Activated B cell treated with CpG ODN at 0.5 μM for 24 hours (primary cell): ENCODE measurements around the gene CNTNAP2. TPM values are rescaled to one million over a fixed set of nuclear protein-coding genes. Genes with fewer than 3 reads are reported as not detected.
"Not testable (repeated sequence)": the region's sequence is repeated elsewhere in the genome, so short reads cannot be mapped to it uniquely, and the experiment has no call there.

Source experiments
- ATAC-seq: fragments of 200-7000 bp; cut with Tn5 transposase; one replicate; pipeline ENCODE4 v1.10.0; 2021; ENCODE audit warnings: low read depth, mild to moderate bottlenecking, moderate library complexity
- CTCF ChIA-PET: fragments of 350-600 bp; sonication (Branson Sonifier 250); formaldehyde crosslinking; loops from one replicate; lab custom pipeline; 2021; ENCODE audit warnings: antibody characterized with exemption; lab: Charles Lee
- POLR2A ChIA-PET: fragments of 350-600 bp; sonication (Branson Sonifier 250); formaldehyde crosslinking; loops from one replicate; lab custom pipeline; 2021; ENCODE audit warnings: antibody characterized with exemption; lab: Charles Lee
- DNase-seq: peaks from one replicate; pipeline ENCODE4 v3.0.0; 2022
- H3K27ac Mint-ChIP-seq: one replicate; pipeline ENCODE4 v1.8.0; 2020; ENCODE audit warnings: mixed read lengths
- H3K27me3 Mint-ChIP-seq: one replicate; pipeline ENCODE4 v1.8.0; 2021; ENCODE audit warnings: mixed read lengths
- H3K36me3 Mint-ChIP-seq: one replicate; pipeline ENCODE4 v1.8.0; 2021; ENCODE audit warnings: low read depth, mixed read lengths
- H3K4me1 Mint-ChIP-seq: one replicate; pipeline ENCODE4 v1.8.0; 2021; ENCODE audit warnings: mixed read lengths
- H3K4me3 Mint-ChIP-seq: one replicate; pipeline ENCODE4 v1.8.0; 2020; ENCODE audit warnings: mild to moderate bottlenecking, mixed read lengths
- H3K9me3 Mint-ChIP-seq: one replicate; pipeline ENCODE4 v1.8.0; 2020; ENCODE audit warnings: mixed read lengths
- CTCF ChIP-seq: fragments of 200-600 bp; IDR thresholded peaks from one replicate; pipeline ENCODE4 v1.8.0; 2022; ENCODE audit warnings: antibody characterized with exemption, mild to moderate bottlenecking
- intact Hi-C: fragments of 100-400 bp; cut with micrococcal nuclease; formaldehyde crosslinking; loops from one replicate; pipeline ENCODE4 v1.15.1; 2024
- total RNA-seq: library from RNA; stranded (reverse); gene quantifications from 2 replicates; pipeline ENCODE4 v1.2.3, GENCODE V29; 2022

CNTNAP2 gene
- total RNA-seq, 1 donor from 2014 or later = 0.84 TPM

DNA sequence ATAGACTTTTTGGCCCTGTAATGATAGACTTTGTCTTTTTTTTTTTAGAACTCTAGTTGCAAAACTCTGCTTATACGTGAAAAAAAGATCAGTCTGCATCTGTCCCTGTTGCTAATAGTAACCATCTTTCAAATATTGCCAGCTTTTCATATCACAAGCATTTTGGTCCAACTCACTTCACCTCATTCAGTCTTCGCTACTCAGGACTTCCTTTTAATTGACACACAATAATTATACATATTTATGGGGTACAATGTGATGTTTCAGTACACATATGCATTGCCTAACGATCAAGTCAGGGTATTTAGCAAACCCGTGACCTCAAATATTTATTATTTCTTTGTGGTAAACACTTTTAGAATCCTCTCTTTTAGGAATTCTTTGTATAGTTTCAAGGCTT is 1606.9 kb downstream of the CNTNAP2 start:
- no peak for ATAC-seq
- DNase-seq = no peak
- CTCF ChIA-PET = no interaction called here
- POLR2A ChIA-PET = no interaction called here
- Mint-ChIP-seq H3K27me3 (no peaks in the 10 kb centered on the region), H3K9me3 (no peaks in the 10 kb centered on the region), H3K36me3 (no peaks in the 10 kb centered on the region), H3K27ac (no peak overlapping the region), H3K4me3 (no peak overlapping the region), H3K4me1 (no peaks in the 10 kb centered on the region)
- intact Hi-C loops = no loop called here
- TF ChIP-seq CTCF = no peak

DNA sequence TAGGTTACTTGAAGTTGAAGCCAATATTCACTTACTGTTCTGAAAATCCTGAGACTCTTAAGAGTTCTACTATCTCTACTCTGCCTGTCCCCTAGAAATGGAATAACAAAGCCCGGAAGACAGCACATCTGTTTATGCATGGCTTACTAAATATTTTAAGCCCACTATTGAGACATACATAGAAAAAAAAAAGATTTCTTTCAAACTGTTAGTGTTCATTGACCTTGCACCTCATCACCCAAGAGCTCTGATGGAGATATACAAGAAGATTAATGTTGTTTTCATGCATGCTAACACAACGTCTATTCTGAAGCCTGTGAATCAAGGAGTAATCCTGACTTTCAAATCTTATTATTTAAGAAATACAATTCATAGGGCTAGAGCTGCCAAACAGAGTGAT is 1614.7 kb downstream of the CNTNAP2 start:
- DNase-seq (no peak), ATAC-seq (no peak)
- Mint-ChIP-seq H3K27ac (no peak overlapping the region), H3K4me1 (no peaks in the 10 kb centered on the region), H3K9me3 (no peaks in the 10 kb centered on the region), H3K4me3 (no peak overlapping the region), H3K36me3 (no peaks in the 10 kb centered on the region), H3K27me3 (no peaks in the 10 kb centered on the region)
- CTCF ChIA-PET = no interaction called here
- no peak for TF ChIP-seq CTCF
- intact Hi-C loops = no loop called here
- POLR2A ChIA-PET = no interaction called here

GRCh38 chr7:147737559-147738214 is 1621.1 kb downstream of the CNTNAP2 start:
- H3K9me3 Mint-ChIP-seq, intact Hi-C loops, H3K27me3 Mint-ChIP-seq, H3K4me3 Mint-ChIP-seq, H3K4me1 Mint-ChIP-seq, DNase-seq, H3K36me3 Mint-ChIP-seq, POLR2A ChIA-PET, CTCF ChIA-PET, ATAC-seq, H3K27ac Mint-ChIP-seq: not testable (repeated sequence)

- peaks cover 2% of the 10 kb centered on the region for H3K9me3 Mint-ChIP-seq
- no peak for TF ChIP-seq CTCF
- H3K27ac Mint-ChIP-seq = no peak overlapping the region
- no peaks in the 10 kb centered on the region for H3K4me1 Mint-ChIP-seq
- no peaks in the 10 kb centered on the region for H3K36me3 Mint-ChIP-seq
- CTCF ChIA-PET = no interaction called here
- no peak for ATAC-seq
- intact Hi-C loops = no loop called here
- H3K27me3 Mint-ChIP-seq = no peaks in the 10 kb centered on the region
- POLR2A ChIA-PET = no interaction called here
- no peak overlapping the region for H3K4me3 Mint-ChIP-seq
- no peak for DNase-seq
Observed at GRCh38 chr7:147742301-147742700, 1625.7 kb downstream of the CNTNAP2 start.

GRCh38 chr7:147756300-147756699 is 1639.7 kb downstream of the CNTNAP2 start:
- no peaks in the 10 kb centered on the region for H3K36me3 Mint-ChIP-seq
- DNase-seq (no peak), ATAC-seq (no peak)
- H3K4me1 Mint-ChIP-seq = no peaks in the 10 kb centered on the region
- no peak overlapping the region for H3K4me3 Mint-ChIP-seq
- H3K9me3 Mint-ChIP-seq = no peaks in the 10 kb centered on the region
- intact Hi-C loops = no loop called here
- H3K27ac Mint-ChIP-seq = no peak overlapping the region
- no peak for TF ChIP-seq CTCF
- ChIA-PET CTCF (no interaction called here), POLR2A (no interaction called here)
- H3K27me3 Mint-ChIP-seq = no peaks in the 10 kb centered on the region
